H1 (cell line): ENCODE data around the gene ACER3. TPM values are rescaled to one million over a fixed set of nuclear protein-coding genes. Genes with fewer than 3 reads are reported as not detected.

Source experiments
- CTCF ChIA-PET: fragments of 300-600 bp; sonication (Branson Sonifier 250); formaldehyde crosslinking; loops from one replicate; lab custom pipeline; 2021; ENCODE audit not compliant: partially characterized antibody; lab: Charles Lee
- POLR2A ChIA-PET: fragments of 300-600 bp; sonication (Branson Sonifier 250); formaldehyde crosslinking; loops from one replicate; lab custom pipeline; 2021; ENCODE audit warnings: inconsistent platforms; ENCODE audit not compliant: partially characterized antibody; lab: Charles Lee
- DNase-seq, 2 experiments: peaks; one replicate each; pipeline versions ENCODE4 v3.0.0 to v3.0.0-alpha.2; 2010 to 2022; ENCODE audit warnings: low spot score in 2 of 2, low read depth in 1 of 2, mixed read lengths in 1 of 2
- FAIRE-seq: peaks from 2 replicates; lab custom pipeline; 2011; peaks lifted over from hg19 to GRCh38; lab: Jason Lieb, UNC
- H2AFZ ChIP-seq: 2 replicates; pipeline ENCODE4 v1.8.1; 2012; ENCODE audit warnings: low read length, inconsistent platforms
- H2AK5ac ChIP-seq: 2 replicates; pipeline ENCODE4 v1.6.1; 2013; ENCODE audit warnings: low read depth, low read length
- H2BK120ac ChIP-seq: replicated peaks from 2 replicates; pipeline ENCODE3; 2013; ENCODE audit warnings: low read depth, low read length, inconsistent platforms
- H2BK12ac ChIP-seq: 2 replicates; pipeline ENCODE4 v1.6.1; 2013; ENCODE audit warnings: low read depth, low read length
- H2BK15ac ChIP-seq: 2 replicates; pipeline ENCODE4 v1.6.1; 2013; ENCODE audit warnings: low read length
- H2BK20ac ChIP-seq: 2 replicates; pipeline ENCODE4 v1.6.1; 2013; ENCODE audit warnings: low read length
- H2BK5ac ChIP-seq: 2 replicates; pipeline ENCODE4 v1.6.1; 2013; ENCODE audit warnings: low read depth, low read length
- H3K14ac ChIP-seq: 2 replicates; pipeline ENCODE4 v1.6.1; 2013; ENCODE audit warnings: inconsistent platforms; ENCODE audit not compliant: insufficient read length
- H3K18ac ChIP-seq: 2 replicates; pipeline ENCODE4 v1.6.1; 2013; ENCODE audit warnings: low read length; ENCODE audit errors: extremely low read depth
- H3K23ac ChIP-seq: 2 replicates; pipeline ENCODE4 v1.6.1; 2013; ENCODE audit warnings: inconsistent platforms; ENCODE audit not compliant: insufficient read length
- H3K23me2 ChIP-seq: 2 replicates; pipeline ENCODE4 v1.6.1; 2013; ENCODE audit warnings: low read depth, low read length
- H3K27ac ChIP-seq: 2 replicates; pipeline ENCODE4 v1.6.1; 2011; ENCODE audit warnings: low read depth, low read length, inconsistent platforms
- H3K27me3 ChIP-seq, 4 experiments: replicated peaks in 1 of 4; 1 replicate in 1 of 4; 2 replicates in 3 of 4; pipeline versions ENCODE4 v1.6.1 to v1.8.1; 2011 to 2013; ENCODE audit warnings: low read length in 3 of 4, mild to moderate bottlenecking in 3 of 4, inconsistent platforms in 2 of 4, mixed read lengths in 2 of 4, moderate library complexity in 1 of 4; ENCODE audit not compliant: control insufficient read depth in 3 of 4, insufficient read depth in 3 of 4; ENCODE audit errors: extremely low read depth in 1 of 4
- H3K36me3 ChIP-seq, 4 experiments: 2 replicates each; pipeline versions ENCODE4 v1.6.1 to v1.8.1; 2011 to 2013; ENCODE audit warnings: mild to moderate bottlenecking in 4 of 4, low read length in 3 of 4, moderate library complexity in 2 of 4, control low read depth in 1 of 4, inconsistent platforms in 1 of 4; ENCODE audit not compliant: insufficient read depth in 4 of 4, control insufficient read depth in 2 of 4
- H3K4ac ChIP-seq: replicated peaks from 2 replicates; pipeline ENCODE3; 2013; ENCODE audit warnings: low read length, low read depth, mixed read lengths, inconsistent platforms; ENCODE audit not compliant: insufficient read length
- H3K4me1 ChIP-seq, 4 experiments: replicated peaks in 1 of 4; 1 replicate in 1 of 4; 2 replicates in 3 of 4; pipeline versions ENCODE4 v1.6.1 to v1.8.1; 2011 to 2013; ENCODE audit warnings: low read length in 3 of 4, inconsistent platforms in 2 of 4, mixed read lengths in 1 of 4; ENCODE audit not compliant: insufficient read depth in 4 of 4, control insufficient read depth in 3 of 4
- H3K4me2 ChIP-seq, 2 experiments: 2 replicates each; pipeline versions ENCODE4 v1.6.1 to v1.8.1; 2011 to 2013; ENCODE audit warnings: low read depth in 2 of 2, low read length in 2 of 2, control low read depth in 1 of 2, inconsistent platforms in 1 of 2, mild to moderate bottlenecking in 1 of 2; ENCODE audit not compliant: insufficient read depth in 1 of 2
- H3K4me3 ChIP-seq, 4 experiments: fragments of 200-600, 300-600 bp in 1 of 4; sonication (generic), shearing (Covaris generic), sonication (Bioruptor Twin) in 1 of 4; 2 replicates each; pipeline versions ENCODE4 v1.5.1 to v1.8.1; 2011 to 2016; ENCODE audit warnings: low read length in 4 of 4, low read depth in 3 of 4, control low read depth in 2 of 4, inconsistent platforms in 2 of 4, mild to moderate bottlenecking in 2 of 4, mixed read lengths in 1 of 4, moderate library complexity in 1 of 4; ENCODE audit not compliant: insufficient read depth in 2 of 4; ENCODE audit errors: extremely low read depth in 1 of 4
- H3K56ac ChIP-seq: replicated peaks from 2 replicates; pipeline ENCODE3; 2013; ENCODE audit warnings: low read depth, mild to moderate bottlenecking, mixed read lengths, low read length, inconsistent platforms; ENCODE audit not compliant: insufficient read length
- H3K79me1 ChIP-seq: 2 replicates; pipeline ENCODE4 v1.6.1; 2013; ENCODE audit warnings: low read depth, low read length, control low read depth
- H3K79me2 ChIP-seq, 2 experiments: 2 replicates each; pipeline versions ENCODE4 v1.6.1 to v1.8.1; 2012 to 2013; ENCODE audit warnings: low read length in 2 of 2, mild to moderate bottlenecking in 2 of 2, inconsistent platforms in 1 of 2; ENCODE audit not compliant: insufficient read depth in 2 of 2, control insufficient read depth in 1 of 2
- H3K9ac ChIP-seq, 4 experiments: replicated peaks in 1 of 4; 1 replicate in 1 of 4; 2 replicates in 3 of 4; pipeline versions ENCODE4 v1.6.1 to v1.8.1; 2011 to 2013; ENCODE audit warnings: low read depth in 3 of 4, low read length in 3 of 4, control low read depth in 2 of 4, mild to moderate bottlenecking in 2 of 4, moderate library complexity in 2 of 4, inconsistent platforms in 1 of 4; ENCODE audit errors: extremely low read depth in 1 of 4
- H3K9me3 ChIP-seq, 2 experiments: 2 replicates each; pipeline versions ENCODE4 v1.6.1 to v1.8.1; 2012 to 2013; ENCODE audit warnings: mild to moderate bottlenecking in 2 of 2, moderate library complexity in 2 of 2, control low read depth in 1 of 2, inconsistent platforms in 1 of 2, low read depth in 1 of 2, low read length in 1 of 2, mixed read lengths in 1 of 2; ENCODE audit not compliant: insufficient read depth in 2 of 2
- H4K20me1 ChIP-seq, 2 experiments: replicated peaks in 1 of 2; 2 replicates each; pipeline versions ENCODE3 to v1.8.1; 2011 to 2013; ENCODE audit warnings: inconsistent platforms in 2 of 2, low read length in 2 of 2, mild to moderate bottlenecking in 1 of 2; ENCODE audit not compliant: insufficient read depth in 2 of 2, control insufficient read depth in 1 of 2
- H4K5ac ChIP-seq: 2 replicates; pipeline ENCODE4 v1.6.1; 2013; ENCODE audit warnings: low read length, low read depth, mixed read lengths, inconsistent platforms; ENCODE audit not compliant: insufficient read length
- H4K8ac ChIP-seq: 2 replicates; pipeline ENCODE4 v1.8.0; 2013; ENCODE audit warnings: mild to moderate bottlenecking, moderate library complexity, low read length, inconsistent platforms; ENCODE audit not compliant: insufficient read depth; ENCODE audit errors: extremely low read depth
- H4K91ac ChIP-seq: replicated peaks from 2 replicates; pipeline ENCODE3; 2013; ENCODE audit warnings: low read length, mixed read lengths, inconsistent platforms; ENCODE audit not compliant: insufficient read length
- FOSL1 ChIP-seq: IDR thresholded peaks from 2 replicates; pipeline ENCODE4 v1.6.1; 2011; ENCODE audit warnings: mild to moderate bottlenecking, low read depth, low read length, moderate library complexity; ENCODE audit not compliant: insufficient read depth
- JUND ChIP-seq: IDR thresholded peaks from 2 replicates; pipeline ENCODE4 v1.6.1; 2011; ENCODE audit warnings: mild to moderate bottlenecking, improper control_type of control experiment, low read length
- POU5F1 ChIP-seq: IDR thresholded peaks from 2 replicates; pipeline ENCODE4 v1.6.1; 2011; ENCODE audit warnings: low read depth, mild to moderate bottlenecking, low read length, moderate library complexity
- RBBP5 ChIP-seq: IDR thresholded peaks from 2 replicates; pipeline ENCODE4 v1.7.1; 2012; ENCODE audit warnings: low read depth, mild to moderate bottlenecking, inconsistent platforms, low read length, moderate library complexity, borderline replicate concordance
- WGBS, 2 experiments: shearing (Covaris generic) in 1 of 2; methylation state at CpG; one replicate each; pipeline versions ENCODE4 v1.1.6 to v1.1.7; 2013 to 2015; ENCODE audit warnings: low lambda C conversion rate in 2 of 2, mixed read lengths in 2 of 2, inconsistent platforms in 1 of 2, low coverage in 1 of 2, missing lambda C conversion rate in 1 of 2; ENCODE audit not compliant: insufficient replicate concordance in 2 of 2, insufficient coverage in 1 of 2, insufficient read length in 1 of 2; ENCODE audit errors: extremely low coverage in 1 of 2, missing lambda C conversion rate in 1 of 2; 5-methylcytosine and 5-hydroxymethylcytosine counted together
- polyA plus RNA-seq, 7 experiments: library from polyadenylated mRNA; depleted of rRNA in 3 of 7; stranded (reverse) in 5 of 7; unstranded in 2 of 7; fragments of >200 nt in 5 of 7; fragments of 200-250 nt in 2 of 7; gene quantifications; 1 replicate in 5 of 7; 2 replicates in 1 of 7; 4 replicates in 1 of 7; pipeline versions ENCODE4 v1.2.1 to v1.2.3, GENCODE V29; 2011 to 2013; ENCODE audit warnings: missing spikeins in 2 of 7, mixed read lengths in 2 of 7
- total RNA-seq: library from RNA; stranded (reverse); fragmentation: NEBNext Ultra II Directional; extraction: Animal tissue kit (Norgen Biotek cat#: 25700); gene quantifications from 2 replicates; pipeline ENCODE4 v1.2.1, GENCODE V29; 2021

Gene ACER3
- total and polyA plus RNA-seq, 2 of the 8 experiments (the other 6 are each of a cell fraction or from before 2014, with no cell fraction given): 5.7 to 16.2 TPM

- Histone ChIP-seq H3K14ac (no peak overlapping the region), H3K23ac (no peak overlapping the region), H3K79me2 (no peaks in the 10 kb centered on the region), H3K27ac (no peak overlapping the region), H2BK5ac (no peak overlapping the region), H3K4me3 (no peak overlapping the region), H3K18ac (no peak overlapping the region), H2BK12ac (no peak overlapping the region), H2BK20ac (no peak overlapping the region), H3K56ac (no peak overlapping the region), H3K4ac (no peak overlapping the region), H4K5ac (no peak overlapping the region), H3K23me2 (no peaks in the 10 kb centered on the region; the same call in 1 of the 2 replicates), H4K91ac (no peak overlapping the region), H3K4me1 (no peaks in the 10 kb centered on the region), H3K9ac (no peak overlapping the region), H2AK5ac (no peak overlapping the region), H3K4me2 (no peak overlapping the region), H2BK15ac (no peak overlapping the region), H3K36me3 (no peaks in the 10 kb centered on the region), H2BK120ac (no peak overlapping the region), H3K79me1 (no peaks in the 10 kb centered on the region), H4K20me1 (no peaks in the 10 kb centered on the region), H3K9me3 (no peaks in the 10 kb centered on the region), H4K8ac (no peak overlapping the region), H3K27me3 (no peaks in the 10 kb centered on the region), H2AFZ (no peak overlapping the region)
- DNase-seq (no peak), FAIRE-seq (no peak)
- TF ChIP-seq FOSL1: no peak
- no peak for TF ChIP-seq POU5F1
- TF ChIP-seq JUND: no peak
- no peak for TF ChIP-seq RBBP5
- CTCF ChIA-PET: interaction anchor here (1.3 kb wide), 1 partner anchor 84 kb away, joined by 3 read pairs; no protein-coding TSS in a partner anchor
- 64% methylated on average over 2 of the region's 2 CpGs; no CpG with 5 or more reads in 1 of the 2 experiments for WGBS, 2 experiments
- POLR2A ChIA-PET: no interaction called here
These were observed 143.2 kb downstream of the ACER3 start for GRCh38 chr11:77003963-77004362.
